Measurements from ENCODE around the gene KCTD14. TPM values are rescaled to one million over a fixed set of nuclear protein-coding genes. Genes with fewer than 3 reads are reported as not detected.

The KCTD14 gene
- total RNA-seq, 1 experiment from 2014 or later = 12.5 TPM

GRCh38 chr11:78023426-78023825 is 350 bp upstream of the KCTD14 start:
- Histone ChIP-seq H3K23me2 (ENCODE audit: insufficient read length, low read depth, low read length, poor library complexity, severe bottlenecking) (peaks cover 10% of the 10 kb centered on the region), H3K14ac (ENCODE audit: insufficient read depth, low read length) (no peak overlapping the region), H3K9me3 (ENCODE audit: control insufficient read depth, low read depth, low read length) (no peaks in the 10 kb centered on the region), H3K23ac (ENCODE audit: insufficient read length, low read depth, low read length) (no peak overlapping the region), H2BK120ac (ENCODE audit: low read depth, low read length, poor library complexity, severe bottlenecking) (no peak overlapping the region), H2BK20ac (ENCODE audit: low read depth, low read length, poor library complexity, severe bottlenecking) (no peak overlapping the region), H3K4me1 (ENCODE audit: insufficient read depth, low read length) (peaks cover 3% of the 10 kb centered on the region; the same call in 1 of the 2 replicates), H3K79me1 (ENCODE audit: insufficient read depth, low read depth, low read length, poor library complexity, severe bottlenecking) (no peaks in the 10 kb centered on the region), H2BK5ac (ENCODE audit: insufficient read length, low read length) (no peak overlapping the region), H3K56ac (ENCODE audit: insufficient read length, low read depth, low read length) (no peak overlapping the region), H3K79me2 (ENCODE audit: insufficient read depth, low read length) (no peaks in the 10 kb centered on the region), H3K9ac (ENCODE audit: extremely low read depth, insufficient read length, low read length) (peak overlapping the region; percentile 46), H3K4me2 (ENCODE audit: insufficient read depth, insufficient read length, low read length) (peak overlapping the region; percentile 76), H2BK12ac (ENCODE audit: insufficient read length, low read depth, low read length) (no peak overlapping the region), H4K5ac (ENCODE audit: insufficient read length, low read depth, low read length) (no peak overlapping the region), H3K27me3 (ENCODE audit: insufficient read depth, low read length) (no peaks in the 10 kb centered on the region), H2AK5ac (ENCODE audit: insufficient read length, low read length) (no peak overlapping the region), H2BK15ac (ENCODE audit: low read depth, low read length) (no peak overlapping the region), H4K20me1 (ENCODE audit: control insufficient read depth, insufficient read depth, insufficient read length) (no peaks in the 10 kb centered on the region), H4K91ac (ENCODE audit: insufficient read length, low read depth, low read length) (no peak overlapping the region), H3T11ph (ENCODE audit: low read length) (no peak overlapping the region), H3K27ac (ENCODE audit: insufficient read length, low read depth, low read length) (no peak overlapping the region), H3K18ac (ENCODE audit: insufficient read length, low read depth, low read length) (no peak overlapping the region), H4K8ac (replicated peaks; ENCODE audit: insufficient read length, low read depth, low read length) (no peak overlapping the region), H2AFZ (ENCODE audit: low read length) (no peak overlapping the region), H3K4ac (ENCODE audit: low read depth, low read length) (no peak overlapping the region)
- H3K4me1 Mint-ChIP-seq = peaks cover 27% of the 10 kb centered on the region in 2 experiments
- no peaks in the 10 kb centered on the region for H3K27me3 Mint-ChIP-seq (ENCODE audit: low read depth)
- peak overlapping the region; percentile 87 for H3K4me3 Mint-ChIP-seq
- WGBS (ENCODE audit: extremely low coverage, insufficient read length, low lambda C conversion rate) = no CpG with 5 or more reads among the region's 7 CpGs
- no peak for DNase-seq
- no peak for TF ChIP-seq CTCF (conservative IDR thresholded peaks at IDR 0.05)
- H3K36me3 Mint-ChIP-seq (ENCODE audit: insufficient read depth in 1 of 3, low read depth in 3 of 3) = peaks cover 0 to 4% (median 0%) of the 10 kb centered on the region in 3 experiments; a peak in 2 of 7 replicates
- H3K9me3 Mint-ChIP-seq = peaks cover 0 to 5% of the 10 kb centered on the region in 2 experiments; a peak in 2 of 5 replicates
- peak overlapping the region in 1 of 3 experiments; percentile 22; a peak in 2 of 7 replicates for H3K27ac Mint-ChIP-seq
